HEK293 (cell line): ENCODE measurements around the gene ADH4.

Source experiments
- CTCF ChIA-PET: fragments of 350-600 bp; formaldehyde crosslinking; extraction: SDS; loops from one replicate; lab custom pipeline; 2021; ENCODE audit warnings: antibody characterized with exemption; lab: Yijun Ruan, JAX
- POLR2A ChIA-PET: fragments of 300-600 bp; formaldehyde crosslinking; extraction: SDS; loops from one replicate; lab custom pipeline; 2020; ENCODE audit warnings: antibody characterized with exemption, inconsistent platforms; lab: Yijun Ruan, JAX
- H3K27ac ChIP-seq: fragments of 200-500 bp; sonication (Bioruptor generic); 2 replicates; pipeline ENCODE4 v1.5.1; 2014; ENCODE audit warnings: low read depth, low read length, control low read depth, inconsistent platforms; ENCODE audit errors: extremely low read depth
- H3K36me3 ChIP-seq, 2 experiments: fragments of 200-500 bp in 1 of 2; sonication (Bioruptor generic) in 1 of 2; 1 replicate in 1 of 2; 2 replicates in 1 of 2; pipeline ENCODE4 v1.5.1; 2014 to 2017; ENCODE audit warnings: inconsistent platforms in 2 of 2, low read length in 2 of 2; ENCODE audit not compliant: control insufficient read depth in 2 of 2, insufficient read depth in 1 of 2
- H3K4me1 ChIP-seq: fragments of 200-500 bp; sonication (Bioruptor generic); 2 replicates; pipeline ENCODE4 v1.5.1; 2014; ENCODE audit warnings: mild to moderate bottlenecking, low read length, inconsistent platforms; ENCODE audit not compliant: control insufficient read depth, insufficient read depth
- H3K4me3 ChIP-seq: 2 replicates; pipeline ENCODE4 v1.5.1; 2011; ENCODE audit warnings: low read depth, mild to moderate bottlenecking, control low read depth, low read length, moderate library complexity
- H3K9me3 ChIP-seq: fragments of 200-500 bp; sonication (Bioruptor generic); 2 replicates; pipeline ENCODE4 v1.5.1; 2014; ENCODE audit warnings: low read depth, low read length, inconsistent platforms; ENCODE audit not compliant: control insufficient read depth, insufficient read depth
- KLF10 ChIP-seq: fragments of 450-650 bp; IDR thresholded peaks from 2 replicates; pipeline ENCODE4 v1.5.1; 2018; ENCODE audit warnings: missing biosample characterization, mild to moderate bottlenecking, missing genetic modification characterization
- KLF9 ChIP-seq: fragments of 450-650 bp; formaldehyde crosslinking; IDR thresholded peaks from 2 replicates; pipeline ENCODE4 v1.5.1; 2016; ENCODE audit warnings: missing biosample characterization, missing genetic modification characterization, low read depth
- MYNN ChIP-seq: fragments of 450-650 bp; formaldehyde crosslinking; IDR thresholded peaks from 2 replicates; pipeline ENCODE4 v1.5.1; 2016; ENCODE audit warnings: missing biosample characterization, missing genetic modification characterization, borderline replicate concordance
- MZF1 ChIP-seq: fragments of 450-650 bp; formaldehyde crosslinking; IDR thresholded peaks from 2 replicates; pipeline ENCODE4 v1.5.1; 2017; ENCODE audit warnings: missing biosample characterization, missing genetic modification characterization, borderline replicate concordance
- SP3 ChIP-seq: fragments of 450-650 bp; formaldehyde crosslinking; IDR thresholded peaks from 2 replicates; pipeline ENCODE4 v1.5.1; 2016; ENCODE audit warnings: missing biosample characterization, missing genetic modification characterization
- ZBTB20 ChIP-seq: fragments of 450-650 bp; formaldehyde crosslinking; IDR thresholded peaks from 2 replicates; pipeline ENCODE4 v1.5.1; 2016; ENCODE audit warnings: missing biosample characterization, missing genetic modification characterization
- ZNF16 ChIP-seq: fragments of 450-650 bp; formaldehyde crosslinking; IDR thresholded peaks from 2 replicates; pipeline ENCODE4 v1.5.1; 2016; ENCODE audit warnings: low read depth, missing biosample characterization, missing genetic modification characterization
- ZNF2 ChIP-seq: fragments of 450-650 bp; formaldehyde crosslinking; IDR thresholded peaks from 2 replicates; pipeline ENCODE4 v1.5.1; 2016; ENCODE audit warnings: missing biosample characterization, missing genetic modification characterization
- ZNF223 ChIP-seq: fragments of 450-650 bp; formaldehyde crosslinking; IDR thresholded peaks from 2 replicates; pipeline ENCODE4 v1.5.1; 2016; ENCODE audit warnings: missing biosample characterization, missing genetic modification characterization
- ZNF335 ChIP-seq: fragments of 450-650 bp; formaldehyde crosslinking; conservative IDR thresholded peaks from 2 replicates; pipeline ENCODE4 v1.5.1; 2016; ENCODE audit warnings: missing biosample characterization, missing genetic modification characterization
- ZNF514 ChIP-seq: fragments of 450-650 bp; formaldehyde crosslinking; IDR thresholded peaks from 2 replicates; pipeline ENCODE4 v1.5.1; 2016; ENCODE audit warnings: missing biosample characterization, missing genetic modification characterization
- ZNF747 ChIP-seq: fragments of 450-650 bp; formaldehyde crosslinking; IDR thresholded peaks from 2 replicates; pipeline ENCODE4 v1.5.1; 2016; ENCODE audit warnings: missing biosample characterization, missing genetic modification characterization
- ZNF768 ChIP-seq: fragments of 450-650 bp; formaldehyde crosslinking; IDR thresholded peaks from 2 replicates; pipeline ENCODE4 v1.5.1; 2018; ENCODE audit warnings: missing biosample characterization, mild to moderate bottlenecking, missing genetic modification characterization
- TF ChIP-seq, protein P1 (sequence below): fragments of 450-650 bp; formaldehyde crosslinking; IDR thresholded peaks from 2 replicates; pipeline ENCODE4 v1.5.1; 2016; ENCODE audit warnings: missing biosample characterization, missing genetic modification characterization
- TF ChIP-seq, protein P2 (sequence below): fragments of 450-650 bp; formaldehyde crosslinking; IDR thresholded peaks from 2 replicates; pipeline ENCODE4; 2016; ENCODE audit warnings: missing biosample characterization, missing genetic modification characterization
- TF ChIP-seq, protein P3 (sequence below): fragments of 450-650 bp; formaldehyde crosslinking; IDR thresholded peaks from 2 replicates; pipeline ENCODE4 v1.5.1; 2016; ENCODE audit warnings: missing biosample characterization, missing genetic modification characterization
- TF ChIP-seq, protein P4 (sequence below): fragments of 450-650 bp; formaldehyde crosslinking; IDR thresholded peaks from 2 replicates; pipeline ENCODE4 v1.5.1; 2016; ENCODE audit warnings: missing biosample characterization, missing genetic modification characterization

The ADH4 gene

DNA sequence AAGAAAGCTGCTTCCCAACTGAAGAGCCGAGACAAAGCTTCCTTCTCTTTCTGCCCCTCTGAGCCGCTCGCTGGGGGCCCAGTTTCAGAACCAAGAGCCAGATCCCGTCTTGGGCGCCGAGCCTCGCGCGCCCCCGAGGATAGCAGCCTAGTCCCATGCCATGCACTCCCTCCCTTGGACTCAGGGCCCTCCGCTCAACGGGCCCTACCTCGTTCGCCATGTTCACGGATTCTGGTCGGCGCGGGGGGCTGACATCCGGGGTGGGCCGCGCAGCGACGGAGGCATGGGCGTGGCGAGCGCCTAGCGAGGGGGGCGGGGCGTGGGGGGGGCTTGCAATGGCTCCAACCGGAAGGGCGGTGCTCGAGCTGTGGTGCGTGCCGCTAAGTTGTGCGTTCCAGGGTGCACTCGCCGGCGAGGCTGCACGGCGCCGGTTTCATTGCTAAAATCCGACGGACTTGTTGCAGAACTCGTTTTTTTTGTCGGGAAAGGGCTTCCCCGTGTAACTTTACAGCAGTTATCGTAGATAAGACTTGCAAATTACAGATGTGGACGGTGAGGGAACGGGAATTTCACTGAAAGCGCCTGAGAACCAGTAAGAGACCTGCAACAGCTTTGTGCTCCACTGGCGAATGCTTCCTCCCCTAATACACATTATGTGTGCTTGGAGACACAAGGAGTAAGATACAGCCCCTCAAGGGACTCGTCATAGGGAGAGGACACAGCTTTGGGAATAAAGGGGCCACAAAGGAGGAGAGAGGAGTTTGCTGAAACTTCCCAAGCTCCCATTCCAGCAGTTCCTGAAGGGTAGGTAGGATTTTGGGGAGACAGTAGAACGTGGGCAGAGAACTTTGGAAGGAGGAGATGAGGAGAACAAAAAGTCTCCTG lies 55.4 kb downstream of the ADH4 start, which contains the start of gene ADH5 (continued):
- TF ChIP-seq, protein P1, sequence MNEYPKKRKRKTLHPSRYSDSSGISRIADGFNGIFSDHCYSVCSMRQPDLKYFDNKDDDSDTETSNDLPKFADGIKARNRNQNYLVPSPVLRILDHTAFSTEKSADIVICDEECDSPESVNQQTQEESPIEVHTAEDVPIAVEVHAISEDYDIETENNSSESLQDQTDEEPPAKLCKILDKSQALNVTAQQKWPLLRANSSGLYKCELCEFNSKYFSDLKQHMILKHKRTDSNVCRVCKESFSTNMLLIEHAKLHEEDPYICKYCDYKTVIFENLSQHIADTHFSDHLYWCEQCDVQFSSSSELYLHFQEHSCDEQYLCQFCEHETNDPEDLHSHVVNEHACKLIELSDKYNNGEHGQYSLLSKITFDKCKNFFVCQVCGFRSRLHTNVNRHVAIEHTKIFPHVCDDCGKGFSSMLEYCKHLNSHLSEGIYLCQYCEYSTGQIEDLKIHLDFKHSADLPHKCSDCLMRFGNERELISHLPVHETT (tag by site-specific recombination), result no peak
- TF ChIP-seq ZNF16, result no peak
- peak; percentile 41 for TF ChIP-seq SP3 (tag by site-specific recombination)
- no peak for TF ChIP-seq KLF10 (tag by site-specific recombination)
- TF ChIP-seq MYNN, result no peak
- no peak for TF ChIP-seq ZNF223 (tag by site-specific recombination)
- peak; percentile 80 for TF ChIP-seq KLF9 (tag by site-specific recombination)
- TF ChIP-seq, protein P2, sequence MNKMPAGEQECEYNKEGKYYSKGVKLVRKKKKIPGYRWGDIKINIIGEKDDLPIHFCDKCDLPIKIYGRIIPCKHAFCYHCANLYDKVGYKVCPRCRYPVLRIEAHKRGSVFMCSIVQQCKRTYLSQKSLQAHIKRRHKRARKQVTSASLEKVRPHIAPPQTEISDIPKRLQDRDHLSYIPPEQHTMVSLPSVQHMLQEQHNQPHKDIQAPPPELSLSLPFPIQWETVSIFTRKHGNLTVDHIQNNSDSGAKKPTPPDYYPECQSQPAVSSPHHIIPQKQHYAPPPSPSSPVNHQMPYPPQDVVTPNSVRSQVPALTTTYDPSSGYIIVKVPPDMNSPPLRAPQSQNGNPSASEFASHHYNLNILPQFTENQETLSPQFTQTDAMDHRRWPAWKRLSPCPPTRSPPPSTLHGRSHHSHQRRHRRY, result no peak
- TF ChIP-seq ZNF747, result no peak
- TF ChIP-seq ZBTB20 (tag by site-specific recombination), result 0 out of 2 replicates have a peak, but pooled peaks have one; percentile 39
- TF ChIP-seq ZNF2 (tag by site-specific recombination), result peak; percentile 81; the same call in 1 of the 2 replicates
- TF ChIP-seq, protein P3, sequence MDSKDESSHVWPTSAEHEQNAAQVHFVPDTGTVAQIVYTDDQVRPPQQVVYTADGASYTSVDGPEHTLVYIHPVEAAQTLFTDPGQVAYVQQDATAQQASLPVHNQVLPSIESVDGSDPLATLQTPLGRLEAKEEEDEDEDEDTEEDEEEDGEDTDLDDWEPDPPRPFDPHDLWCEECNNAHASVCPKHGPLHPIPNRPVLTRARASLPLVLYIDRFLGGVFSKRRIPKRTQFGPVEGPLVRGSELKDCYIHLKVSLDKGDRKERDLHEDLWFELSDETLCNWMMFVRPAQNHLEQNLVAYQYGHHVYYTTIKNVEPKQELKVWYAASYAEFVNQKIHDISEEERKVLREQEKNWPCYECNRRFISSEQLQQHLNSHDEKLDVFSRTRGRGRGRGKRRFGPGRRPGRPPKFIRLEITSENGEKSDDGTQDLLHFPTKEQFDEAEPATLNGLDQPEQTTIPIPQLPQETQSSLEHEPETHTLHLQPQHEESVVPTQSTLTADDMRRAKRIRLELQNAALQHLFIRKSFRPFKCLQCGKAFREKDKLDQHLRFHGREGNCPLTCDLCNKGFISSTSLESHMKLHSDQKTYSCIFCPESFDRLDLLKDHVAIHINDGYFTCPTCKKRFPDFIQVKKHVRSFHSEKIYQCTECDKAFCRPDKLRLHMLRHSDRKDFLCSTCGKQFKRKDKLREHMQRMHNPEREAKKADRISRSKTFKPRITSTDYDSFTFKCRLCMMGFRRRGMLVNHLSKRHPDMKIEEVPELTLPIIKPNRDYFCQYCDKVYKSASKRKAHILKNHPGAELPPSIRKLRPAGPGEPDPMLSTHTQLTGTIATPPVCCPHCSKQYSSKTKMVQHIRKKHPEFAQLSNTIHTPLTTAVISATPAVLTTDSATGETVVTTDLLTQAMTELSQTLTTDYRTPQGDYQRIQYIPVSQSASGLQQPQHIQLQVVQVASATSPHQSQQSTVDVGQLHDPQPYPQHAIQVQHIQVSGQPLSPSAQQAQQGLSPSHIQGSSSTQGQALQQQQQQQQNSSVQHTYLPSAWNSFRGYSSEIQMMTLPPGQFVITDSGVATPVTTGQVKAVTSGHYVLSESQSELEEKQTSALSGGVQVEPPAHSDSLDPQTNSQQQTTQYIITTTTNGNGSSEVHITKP (tag by site-specific recombination), result 0 out of 2 replicates have a peak, but pooled peaks have one; percentile 13
- TF ChIP-seq, protein P4, sequence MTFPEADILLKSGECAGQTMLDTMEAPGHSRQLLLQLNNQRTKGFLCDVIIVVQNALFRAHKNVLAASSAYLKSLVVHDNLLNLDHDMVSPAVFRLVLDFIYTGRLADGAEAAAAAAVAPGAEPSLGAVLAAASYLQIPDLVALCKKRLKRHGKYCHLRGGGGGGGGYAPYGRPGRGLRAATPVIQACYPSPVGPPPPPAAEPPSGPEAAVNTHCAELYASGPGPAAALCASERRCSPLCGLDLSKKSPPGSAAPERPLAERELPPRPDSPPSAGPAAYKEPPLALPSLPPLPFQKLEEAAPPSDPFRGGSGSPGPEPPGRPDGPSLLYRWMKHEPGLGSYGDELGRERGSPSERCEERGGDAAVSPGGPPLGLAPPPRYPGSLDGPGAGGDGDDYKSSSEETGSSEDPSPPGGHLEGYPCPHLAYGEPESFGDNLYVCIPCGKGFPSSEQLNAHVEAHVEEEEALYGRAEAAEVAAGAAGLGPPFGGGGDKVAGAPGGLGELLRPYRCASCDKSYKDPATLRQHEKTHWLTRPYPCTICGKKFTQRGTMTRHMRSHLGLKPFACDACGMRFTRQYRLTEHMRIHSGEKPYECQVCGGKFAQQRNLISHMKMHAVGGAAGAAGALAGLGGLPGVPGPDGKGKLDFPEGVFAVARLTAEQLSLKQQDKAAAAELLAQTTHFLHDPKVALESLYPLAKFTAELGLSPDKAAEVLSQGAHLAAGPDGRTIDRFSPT (tag by site-specific recombination), result no peak
- no peak for TF ChIP-seq ZNF514
- TF ChIP-seq, all 188 proteins: peak for 22

DNA sequence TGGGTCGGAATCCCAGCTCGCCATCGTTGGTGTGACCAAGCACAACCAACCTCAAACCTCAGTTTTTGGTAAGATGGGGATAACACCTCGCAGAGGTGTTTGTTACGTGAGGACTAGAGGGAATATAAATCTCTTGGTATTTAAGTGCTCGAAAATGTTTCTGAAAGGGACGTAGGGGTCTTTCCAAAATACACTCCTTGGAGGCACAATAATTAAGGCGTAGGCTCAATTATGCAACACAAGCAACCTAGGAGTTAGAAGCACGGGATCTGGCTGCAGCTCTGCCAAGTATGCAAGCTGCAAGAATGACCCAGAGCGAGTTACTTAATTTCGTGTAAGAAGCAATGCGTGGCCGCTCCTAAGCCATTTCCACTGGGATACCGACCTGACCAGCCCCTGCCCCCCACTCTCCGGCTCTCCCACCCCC lies 56.1 kb downstream of the ADH4 start:
- no peak overlapping the region for H3K27ac ChIP-seq

More for the DNA sequence above, 56.1 kb downstream of the ADH4 start:
- Histone ChIP-seq H3K36me3 (peaks cover 4 to 27% of the 10 kb centered on the region in 2 experiments; a peak in 2 of 3 replicates), H3K4me3 (peak overlapping the region; percentile 87), H3K9me3 (no peaks in the 10 kb centered on the region), H3K4me1 (no peaks in the 10 kb centered on the region)
- TF ChIP-seq ZNF768 (tag by site-specific recombination) (no peak), ZNF335 (tag by site-specific recombination) (peak; percentile 23; the same call in 1 of the 2 replicates), MZF1 (tag by site-specific recombination) (no peak)
- CTCF ChIA-PET, result interaction anchor here (0.7 to 1.0 kb wide), 2 partner anchors 32 to 68 kb away, joined by 3 read pairs; no protein-coding TSS in a partner anchor
- POLR2A ChIA-PET, result interaction anchor here (0.7 to 2.0 kb wide), 5 partner anchors 13 to 159 kb away, joined by 3 to 17 read pairs (median 3); partner anchors contain the start of gene METAP1
